Ureter (tissue), 1 donor: ENCODE data around the gene ALDH8A1. TPM values are rescaled to one million over a fixed set of nuclear protein-coding genes. Genes with fewer than 3 reads are reported as not detected.

Experiments used
- DNase-seq: peaks from one replicate; pipeline ENCODE4 v3.0.0-alpha.2; 2020; ENCODE audit warnings: low spot score
- total RNA-seq: library from RNA; stranded (reverse); gene quantifications from one replicate; pipeline ENCODE4 v1.2.4, GENCODE V29; 2023
- donor health status: DM: yes; HTN: yes; CAD: no.

ALDH8A1 gene
- total RNA-seq, 1 donor from 2014 or later = 1.3 TPM

GRCh38 chr6:134873500-134874388 lies 76.2 kb downstream of the ALDH8A1 start:
- DNase-seq = no peak

- DNase-seq = no peak
These were observed 79.0 kb downstream of the ALDH8A1 start for GRCh38 chr6:134870677-134871498.

- no peak for DNase-seq
These were observed 81.1 kb downstream of the ALDH8A1 start for GRCh38 chr6:134868812-134869211.

Other genes with a start within 250 kb of the ALDH8A1 start
- gene HBS1L, start 104.7 kb upstream of the ALDH8A1 start, total RNA-seq = 61.2 TPM
- 0.89 TPM for gene MYB, start 231.2 kb upstream of the ALDH8A1 start, total RNA-seq